Stromal cell of bone marrow (primary cell): ENCODE measurements around the gene ARVCF.

Experiments used
- DNase-seq: peaks from one replicate; pipeline ENCODE4 v3.0.0-alpha.2; 2012; ENCODE audit warnings: low read depth

Gene ARVCF

DNA sequence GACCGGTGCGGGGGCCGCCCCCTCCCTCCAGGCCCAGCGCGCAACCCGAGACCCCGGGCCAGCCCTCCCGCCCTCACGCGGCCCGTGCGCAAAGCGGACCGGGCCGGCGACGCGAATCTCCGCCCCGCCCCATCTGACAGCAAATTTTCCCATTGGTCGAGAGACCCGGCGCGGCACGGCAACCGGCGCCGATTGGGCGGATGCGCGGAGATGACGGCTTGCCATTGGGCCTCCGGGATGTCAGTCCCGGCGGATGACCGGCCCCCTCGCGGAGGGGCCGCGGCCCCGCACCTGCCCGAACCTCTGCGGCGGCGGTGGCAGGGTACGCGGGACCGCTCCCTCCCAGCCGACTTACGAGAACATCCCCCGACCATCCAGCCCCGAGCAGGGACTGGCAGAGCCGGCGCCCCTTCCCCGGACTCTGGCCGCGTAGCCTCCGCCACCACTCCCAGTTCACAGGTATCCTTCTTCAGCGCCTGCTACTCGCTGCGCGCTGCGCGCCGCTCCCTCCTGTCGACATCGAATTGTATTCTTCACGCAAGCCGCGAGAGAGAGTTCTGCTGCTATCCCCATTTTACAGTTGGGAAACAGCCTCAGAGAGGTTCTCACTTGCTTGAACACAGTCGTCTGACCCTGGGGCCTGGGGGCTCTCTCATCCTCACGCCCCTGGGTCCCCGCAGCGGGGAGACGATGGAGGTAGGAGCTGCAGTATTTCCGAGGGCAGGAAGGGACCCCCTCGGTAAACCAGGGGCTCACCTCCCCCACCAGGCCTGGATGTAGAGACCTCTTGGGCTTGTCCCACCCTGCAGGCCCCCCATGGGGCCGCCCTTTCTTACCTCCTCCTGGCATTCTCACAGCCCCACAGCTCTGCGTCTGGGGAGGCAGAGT, at the start of gene ARVCF:
ARVCF (minus strand) TSS at position 90 of the 888 bp plus-strand sequence. CDS start 26,029 bp downstream, outside the sequence.
- DNase-seq = peak; percentile 70

DNA sequence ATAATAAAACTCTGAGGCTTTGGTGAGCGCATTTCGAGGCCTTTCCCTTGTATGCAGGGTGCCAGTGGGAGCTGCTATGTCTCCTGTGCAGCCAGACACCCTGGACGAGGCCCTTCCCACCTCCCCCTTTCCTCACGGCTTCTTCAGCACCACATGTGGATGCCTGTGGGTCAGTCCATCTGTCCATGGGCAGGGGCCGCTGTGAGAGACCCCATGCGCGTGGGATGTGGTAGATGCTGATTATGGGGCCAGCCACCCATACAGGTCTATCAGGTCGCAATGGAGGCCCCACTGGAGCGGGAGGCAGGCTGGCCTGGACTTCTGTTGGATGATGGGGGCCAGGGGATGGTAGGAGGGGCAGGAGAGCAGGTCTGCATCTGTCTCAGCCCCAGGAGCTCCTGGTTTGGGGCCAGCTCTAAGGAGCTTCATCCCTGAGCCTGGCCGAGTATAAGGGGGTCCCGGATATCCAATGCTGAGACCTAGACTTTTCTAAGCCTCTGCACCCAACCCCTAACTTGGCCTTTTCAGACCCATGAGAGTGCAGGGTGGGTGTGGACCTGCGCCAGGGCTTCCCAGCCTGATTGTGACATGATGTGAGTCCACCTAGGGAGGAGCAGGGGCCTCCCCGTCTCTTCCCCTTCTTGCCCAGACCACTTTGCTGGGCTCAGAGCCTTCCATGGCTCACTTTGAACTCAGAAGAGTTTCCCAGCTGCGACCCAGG, 49.4 kb upstream of the ARVCF start:
- DNase-seq = no peak

DNA sequence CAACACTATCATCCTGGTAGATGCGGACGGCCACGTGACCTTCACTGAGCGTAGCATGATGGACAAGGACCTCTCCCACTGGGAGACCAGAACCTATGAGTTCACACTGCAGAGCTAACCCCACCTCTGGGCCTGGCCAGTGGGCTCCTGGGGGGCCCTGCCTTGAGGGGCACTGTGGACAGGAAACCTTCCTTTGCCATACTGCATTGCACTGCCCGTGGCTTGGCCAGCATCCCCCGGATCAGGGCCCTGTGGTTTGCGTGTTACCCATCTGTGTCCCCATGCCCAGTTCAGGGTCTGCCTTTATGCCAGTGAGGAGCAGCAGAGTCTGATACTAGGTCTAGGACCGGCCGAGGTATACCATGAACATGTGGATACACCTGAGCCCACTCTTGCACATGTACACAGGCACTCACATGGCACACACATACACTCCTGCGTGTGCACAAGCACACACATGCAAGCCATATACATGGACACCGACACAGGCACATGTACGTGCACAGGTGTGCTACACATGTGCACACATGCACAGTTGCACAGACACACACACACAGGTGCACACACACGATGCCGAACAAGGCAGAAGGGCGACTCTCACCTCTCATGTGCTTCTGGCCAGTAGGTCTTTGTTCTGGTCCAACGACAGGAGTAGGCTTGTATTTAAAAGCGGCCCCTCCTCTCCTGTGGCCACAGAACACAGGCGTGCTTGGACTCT, 48.1 kb upstream of the ARVCF start:
- DNase-seq = no peak

GRCh38 chr22:20064140-20064480, 47.5 kb upstream of the ARVCF start:
- no peak for DNase-seq

- no peak for DNase-seq
Measured at GRCh38 chr22:20063271-20064139, 46.9 kb upstream of the ARVCF start.

GRCh38 chr22:20062766-20063083, 46.1 kb upstream of the ARVCF start:
- no peak for DNase-seq

DNA sequence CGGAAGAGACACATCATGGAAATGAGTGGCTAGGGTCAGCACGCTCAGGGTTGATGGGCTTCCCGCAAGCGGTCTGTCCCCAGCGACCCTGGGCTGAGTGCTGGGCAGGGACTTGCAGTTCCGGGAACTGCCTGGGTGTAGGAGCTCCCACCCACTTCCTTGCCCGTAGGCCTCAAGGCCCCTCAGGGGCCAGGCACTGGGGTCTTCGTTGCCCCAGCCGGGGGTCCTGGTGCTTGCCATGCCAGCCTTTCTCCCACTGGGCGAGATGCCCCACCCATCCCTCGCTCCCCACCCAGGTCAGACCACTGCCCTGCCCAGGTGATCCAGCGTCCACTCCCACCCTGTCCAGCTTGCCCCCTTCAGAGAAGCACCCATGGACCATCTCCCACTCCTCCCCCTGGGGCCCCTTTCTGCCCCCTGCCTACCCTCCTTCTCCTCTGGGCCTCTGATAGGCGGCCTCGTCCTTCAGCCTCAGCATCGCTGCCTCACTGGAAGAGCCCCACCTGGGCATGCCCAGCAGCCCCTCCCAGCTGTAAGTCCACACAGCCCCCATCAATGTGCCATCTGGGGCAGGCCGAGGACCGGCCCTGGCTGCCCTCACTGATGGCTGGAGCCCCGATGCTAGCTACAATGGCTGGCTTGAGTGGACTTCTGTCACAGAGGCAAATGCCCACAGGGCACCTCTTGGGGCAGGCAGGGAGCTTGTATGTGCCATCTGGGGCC, 45.6 kb upstream of the ARVCF start:
- DNase-seq = no peak

GRCh38 chr22:20061481-20061861, 44.8 kb upstream of the ARVCF start:
- no peak for DNase-seq

- DNase-seq = no peak
Measured at GRCh38 chr22:20060700-20061480, 44.3 kb upstream of the ARVCF start.

DNA sequence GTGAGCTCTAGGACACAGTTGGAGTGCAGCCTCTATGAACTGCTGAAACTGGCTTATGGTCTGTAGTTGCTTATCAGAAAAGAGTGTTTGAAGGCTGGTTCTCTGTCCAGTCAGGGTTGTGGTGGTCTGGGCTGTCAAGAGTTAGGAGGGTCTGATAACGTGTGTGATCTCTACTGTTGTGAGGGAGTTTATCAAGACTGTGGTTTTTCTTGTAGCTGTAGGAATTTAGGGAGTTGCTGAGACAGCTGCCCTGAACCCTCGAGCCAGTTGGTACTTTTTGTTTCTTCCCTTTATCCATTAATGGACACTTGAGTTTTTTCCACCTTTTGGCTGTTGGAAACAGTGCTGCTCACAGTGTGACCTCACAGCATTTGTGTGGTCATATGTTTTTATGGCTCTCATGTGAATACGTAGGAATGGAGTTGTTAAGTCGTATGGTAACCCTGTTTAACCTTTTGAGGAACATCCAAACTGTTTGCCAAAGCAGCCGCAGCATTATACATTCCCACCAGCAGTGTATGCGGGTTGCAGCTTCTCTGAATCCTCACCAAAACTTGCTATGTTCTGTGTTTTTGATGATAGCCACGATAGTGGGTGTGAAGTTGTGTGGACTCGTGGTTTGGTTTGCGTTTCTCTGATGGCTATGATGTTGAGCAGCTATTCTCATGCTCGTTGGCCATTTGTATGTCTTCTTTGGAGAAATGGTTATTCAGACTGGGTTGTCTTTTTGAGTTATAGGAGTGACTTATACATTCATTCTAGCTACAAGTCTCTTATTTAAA, 42.6 kb upstream of the ARVCF start:
- no peak for DNase-seq

DNA sequence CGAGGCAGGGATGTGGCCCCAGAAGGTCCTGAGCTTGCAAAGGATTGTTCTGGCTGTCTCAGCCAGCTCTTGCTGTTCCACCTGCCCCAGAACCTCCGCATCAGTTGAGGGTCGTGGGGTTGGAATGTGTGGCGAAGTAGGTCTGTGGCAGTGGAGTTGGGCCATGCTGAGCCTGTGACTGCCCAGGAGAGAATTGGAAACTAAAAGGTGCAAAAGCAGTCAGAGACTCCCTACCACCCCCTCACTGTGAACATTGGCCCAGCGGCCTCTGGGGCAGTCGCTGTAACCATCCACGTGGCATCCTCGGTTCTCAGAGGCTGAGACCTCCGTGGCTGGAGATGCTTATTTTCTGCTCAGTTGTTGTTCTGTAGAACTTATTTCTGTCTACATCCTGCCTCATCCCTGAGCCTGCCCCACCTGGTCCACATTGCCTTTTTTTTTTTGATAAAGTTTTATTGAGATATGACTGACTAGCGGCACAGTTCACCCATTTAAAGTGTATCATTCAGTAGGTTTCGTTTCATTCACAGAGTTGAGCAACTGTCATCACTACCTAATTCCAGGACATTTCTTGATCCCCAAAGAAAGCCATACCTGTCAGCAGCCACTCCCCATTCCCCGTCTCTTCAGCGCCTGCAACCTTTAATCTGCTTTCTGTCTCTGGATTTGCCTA, 41.1 kb upstream of the ARVCF start:
- DNase-seq = no peak

- no peak for DNase-seq
Measured at GRCh38 chr22:20056696-20057386, 40.2 kb upstream of the ARVCF start.

DNA sequence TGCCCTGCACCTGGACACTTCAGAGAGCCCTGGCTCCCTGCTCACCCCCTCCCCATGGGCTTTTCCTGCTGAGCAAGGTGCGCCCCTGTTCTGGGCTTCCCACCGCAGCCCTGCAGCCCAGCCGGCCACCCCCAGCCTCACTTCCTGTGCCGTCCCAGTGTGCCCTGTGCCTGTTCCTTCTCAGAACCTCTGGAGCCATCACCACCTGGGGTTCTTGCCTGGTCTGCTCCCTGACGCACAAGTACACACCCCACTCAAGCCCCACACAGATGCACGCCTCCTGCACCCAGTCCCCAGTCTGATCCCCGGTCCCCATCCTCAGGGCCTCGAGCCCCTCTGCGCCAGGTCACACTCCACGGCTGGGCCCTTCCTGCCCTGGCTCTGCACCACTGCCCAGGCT, 39.5 kb upstream of the ARVCF start:
- DNase-seq = no peak

- DNase-seq = no peak
Measured at GRCh38 chr22:20055654-20056053, 39.0 kb upstream of the ARVCF start.

- no peak for DNase-seq
Measured at GRCh38 chr22:20055144-20055543, 38.5 kb upstream of the ARVCF start.

DNA sequence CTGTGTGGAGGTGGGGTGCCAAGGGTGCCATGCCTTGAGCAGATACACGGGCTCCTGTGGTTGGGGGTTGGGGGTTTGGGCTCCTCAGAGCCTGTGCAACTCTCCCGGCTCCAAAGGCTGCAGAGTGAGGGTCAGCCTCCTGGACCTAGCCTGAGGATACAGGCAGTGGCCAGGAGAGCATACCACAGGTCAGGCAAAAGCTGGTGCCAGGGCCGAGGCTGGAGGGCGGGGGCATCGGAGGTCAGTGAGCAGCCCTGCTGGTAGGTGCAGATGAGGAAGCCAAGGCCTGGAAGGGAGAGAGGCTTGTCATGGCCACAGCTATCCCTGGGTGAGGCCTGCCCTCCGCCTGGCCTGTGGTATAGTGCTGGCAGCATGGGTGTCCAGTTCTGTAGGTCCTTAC, 37.9 kb upstream of the ARVCF start:
- DNase-seq = no peak

- no peak for DNase-seq
Measured at GRCh38 chr22:20054034-20054427, 37.4 kb upstream of the ARVCF start.

- DNase-seq = no peak
Measured at GRCh38 chr22:20053407-20054033, 36.9 kb upstream of the ARVCF start.
